NCI-H774 (cell line): ENCODE measurements around the gene SDCBP2.
"Not testable (repeated sequence)": the region's sequence is repeated elsewhere in the genome, so short reads cannot be mapped to it uniquely, and the experiment has no call there.

ENCODE experiments used
- DNase-seq: peaks from one replicate; lab custom pipeline; 2025; lab: John Stamatoyannopoulos, UW

SDCBP2 gene

DNA sequence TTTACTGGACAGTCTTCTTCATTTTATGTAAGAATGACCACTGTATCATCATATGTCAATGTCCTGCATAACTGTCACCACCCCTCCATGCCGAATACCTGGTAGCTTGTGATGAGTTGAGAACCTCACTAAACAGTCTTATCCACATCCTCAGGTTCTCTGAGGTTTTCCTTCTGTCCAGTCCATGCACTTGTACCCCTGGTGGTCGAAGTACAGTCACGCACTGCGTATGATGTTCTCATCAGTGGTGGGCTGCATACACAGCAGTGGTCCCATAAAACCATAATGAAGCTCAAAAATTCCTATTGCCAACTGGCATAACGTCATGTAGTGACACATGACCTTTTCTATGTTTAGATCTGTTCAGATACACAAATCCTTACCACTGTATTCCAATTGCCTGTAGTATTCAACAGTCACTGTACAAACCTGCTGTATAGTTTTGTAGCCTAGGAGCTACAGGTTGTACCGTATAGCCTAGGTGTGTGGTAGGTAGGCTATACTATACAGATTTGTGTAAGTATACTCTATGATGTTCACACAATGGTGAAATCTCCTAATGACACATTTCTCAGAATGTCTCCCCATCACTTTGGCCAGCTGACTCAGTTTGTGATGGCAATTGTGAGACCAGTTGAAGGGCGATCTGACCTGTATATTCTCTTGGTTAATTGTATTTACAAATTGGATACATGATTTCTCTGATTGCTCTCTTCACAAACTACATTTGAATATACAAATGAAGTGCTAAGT, 31.3 kb upstream of the SDCBP2 start:
- no peak for DNase-seq

DNA sequence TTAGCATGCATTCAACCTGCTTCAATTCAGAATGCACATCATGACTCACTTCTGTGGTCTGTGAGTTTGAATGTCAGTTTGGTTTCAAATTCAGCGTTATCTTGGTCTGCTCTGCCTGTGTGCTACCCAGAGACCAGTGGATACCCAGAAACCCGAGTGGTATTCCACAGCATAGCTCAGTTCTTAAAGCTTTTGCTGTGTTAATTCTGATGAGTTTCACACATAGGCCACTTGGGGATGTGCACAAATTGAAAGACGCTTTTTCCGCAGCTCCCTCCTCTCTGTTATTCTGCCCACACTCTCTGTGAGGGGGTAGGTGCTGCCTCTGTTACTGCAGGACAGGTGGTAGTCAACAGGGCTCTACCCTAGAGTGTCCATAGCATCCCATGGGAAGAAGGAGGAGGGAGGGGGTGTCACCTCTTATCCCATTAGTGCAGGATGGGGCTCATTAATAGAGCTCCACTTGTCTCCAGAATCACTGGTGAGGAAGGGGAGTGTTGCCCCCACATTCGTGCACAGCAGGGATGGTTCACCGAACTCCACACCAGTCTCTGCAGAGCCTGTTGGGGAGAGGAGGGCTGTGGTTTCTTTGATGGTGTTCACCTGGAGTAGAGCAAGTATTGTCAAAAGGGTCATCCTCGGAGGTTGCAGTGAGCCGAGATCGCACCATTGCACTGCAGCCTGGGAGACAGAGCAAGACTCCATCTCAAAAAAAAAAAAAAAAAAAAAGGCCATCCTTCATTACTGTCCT, 29.2 kb upstream of the SDCBP2 start:
- DNase-seq: no peak

DNA sequence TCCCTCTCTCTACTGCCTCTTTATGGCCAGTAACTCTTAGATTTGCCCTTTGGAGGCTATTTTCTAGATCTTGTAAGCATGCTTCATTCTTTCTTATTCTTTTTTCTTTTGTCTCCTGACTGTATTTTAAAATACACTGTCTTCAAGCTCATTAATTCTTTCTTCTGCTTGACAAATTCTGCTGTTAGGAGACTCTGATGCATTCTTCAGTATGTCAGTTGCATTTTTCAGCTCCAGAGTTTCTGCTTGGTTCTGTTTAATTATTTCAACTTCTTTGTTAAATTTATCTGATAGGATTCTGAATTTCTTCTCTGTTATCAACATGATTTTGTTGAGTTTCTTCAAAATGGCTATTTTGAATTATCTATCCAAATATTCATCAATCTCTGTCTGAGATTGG, 25.0 kb upstream of the SDCBP2 start:
- no peak for DNase-seq

DNA sequence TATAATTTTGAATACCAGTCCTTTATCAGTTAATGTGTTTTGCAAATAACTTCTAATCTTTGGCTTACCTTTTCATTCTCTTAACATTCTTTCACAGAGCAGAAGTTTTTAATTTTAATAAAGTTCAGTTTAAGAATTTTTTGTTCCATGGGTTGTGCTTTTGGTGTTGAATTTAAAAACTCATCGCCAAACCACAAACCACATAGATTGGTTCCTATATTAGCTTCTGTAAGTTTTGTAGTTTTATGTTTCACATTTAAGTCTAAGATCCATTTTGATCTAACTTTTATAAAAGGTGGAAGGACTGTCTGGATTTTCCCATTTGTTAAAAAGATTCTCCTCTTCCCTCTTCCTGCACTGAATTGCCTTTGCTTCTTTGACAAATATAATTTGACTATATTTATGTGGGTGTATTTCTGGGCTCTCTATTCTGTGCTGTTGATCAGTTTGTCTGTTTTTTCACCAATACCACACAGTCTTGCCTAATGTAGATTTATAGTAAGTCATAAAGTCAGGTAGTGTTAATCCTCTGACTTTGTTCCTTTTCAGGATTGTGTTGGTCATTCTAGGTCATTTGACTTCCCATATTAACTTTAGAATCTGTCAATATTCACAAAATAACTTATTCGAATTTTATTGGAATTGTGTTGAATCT, 17.5 kb upstream of the SDCBP2 start:
- DNase-seq: no peak

DNA sequence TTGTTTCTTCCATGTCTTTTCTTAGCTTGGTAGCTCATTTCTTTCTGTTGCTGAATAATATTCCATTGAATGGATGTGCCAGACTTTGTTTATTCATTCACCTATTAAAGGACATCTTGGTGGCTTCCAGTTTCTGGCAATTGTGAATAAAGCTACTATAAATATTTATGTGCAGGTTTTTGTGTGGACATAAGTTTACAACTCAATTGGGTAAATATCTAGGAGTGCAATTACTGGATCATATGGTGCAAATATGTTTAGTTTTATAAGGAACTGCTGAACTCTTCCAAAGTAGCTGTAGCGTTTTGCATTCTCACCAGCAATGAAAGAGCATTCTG, 16.8 kb upstream of the SDCBP2 start:
- DNase-seq: no peak

DNA sequence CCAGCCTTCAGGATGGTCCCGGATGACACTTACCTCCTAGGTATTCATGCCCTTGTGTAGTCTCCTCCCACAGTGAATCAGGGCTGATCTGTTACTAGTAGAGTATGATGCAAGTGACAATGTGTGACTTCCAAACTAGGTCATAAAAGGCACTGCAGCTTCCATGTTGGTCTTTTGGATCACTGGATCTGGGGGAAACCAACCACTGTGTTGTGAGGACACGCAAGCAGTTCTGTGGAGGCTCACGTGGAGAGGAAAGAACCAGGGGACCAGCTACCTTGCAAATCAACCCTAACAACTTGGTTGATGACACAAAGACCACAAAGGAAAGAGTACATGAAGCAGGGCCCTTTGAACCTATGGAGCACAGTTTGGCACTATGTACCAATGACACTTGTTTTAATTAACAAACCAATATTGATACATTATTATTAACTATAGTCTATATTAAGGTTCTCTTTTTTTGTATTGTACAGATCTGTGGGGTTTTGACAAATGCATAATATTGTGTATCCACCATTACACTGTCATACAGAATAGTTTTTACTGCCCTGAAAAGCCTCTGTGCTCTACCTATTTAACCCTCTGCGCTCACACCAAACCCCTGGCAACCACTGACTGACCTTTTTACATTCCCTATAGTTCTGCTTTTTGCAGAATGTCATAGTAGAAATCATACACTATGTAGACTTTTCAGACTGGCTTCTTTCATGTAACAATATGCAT, 16.3 kb upstream of the SDCBP2 start:
- no peak for DNase-seq

DNA sequence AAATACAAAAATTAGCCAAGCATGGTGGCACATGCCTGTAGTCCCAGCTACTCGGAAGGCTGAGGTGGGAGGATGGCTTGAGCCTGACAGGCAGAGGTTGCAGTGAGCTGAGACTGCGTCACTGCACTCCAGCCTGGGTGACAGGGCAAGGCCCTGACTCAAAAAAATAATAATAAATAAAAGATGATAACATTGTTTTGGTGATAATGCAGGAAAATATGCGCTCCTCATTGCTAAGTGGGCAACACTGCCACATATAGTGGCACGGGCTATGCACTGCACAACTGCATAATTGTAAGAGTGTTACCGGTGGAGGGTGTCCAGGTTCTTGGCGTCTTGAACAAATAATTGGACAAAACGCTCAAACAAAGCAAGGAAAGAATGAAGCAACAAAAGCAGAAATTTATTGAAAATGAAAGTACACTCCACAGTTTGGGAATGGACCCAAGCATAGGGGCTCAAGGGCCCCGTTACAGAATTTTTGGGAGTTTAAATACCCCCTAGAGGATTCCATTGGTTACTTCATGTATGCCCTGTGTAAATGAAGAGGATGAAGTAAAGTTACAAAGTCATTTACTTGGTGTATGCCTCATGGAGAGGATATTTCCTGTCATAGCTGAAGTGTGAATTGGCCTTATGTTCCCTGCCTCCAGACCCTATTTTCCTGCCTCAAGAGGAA, 14.6 kb upstream of the SDCBP2 start:
- DNase-seq: not testable (repeated sequence)

DNA sequence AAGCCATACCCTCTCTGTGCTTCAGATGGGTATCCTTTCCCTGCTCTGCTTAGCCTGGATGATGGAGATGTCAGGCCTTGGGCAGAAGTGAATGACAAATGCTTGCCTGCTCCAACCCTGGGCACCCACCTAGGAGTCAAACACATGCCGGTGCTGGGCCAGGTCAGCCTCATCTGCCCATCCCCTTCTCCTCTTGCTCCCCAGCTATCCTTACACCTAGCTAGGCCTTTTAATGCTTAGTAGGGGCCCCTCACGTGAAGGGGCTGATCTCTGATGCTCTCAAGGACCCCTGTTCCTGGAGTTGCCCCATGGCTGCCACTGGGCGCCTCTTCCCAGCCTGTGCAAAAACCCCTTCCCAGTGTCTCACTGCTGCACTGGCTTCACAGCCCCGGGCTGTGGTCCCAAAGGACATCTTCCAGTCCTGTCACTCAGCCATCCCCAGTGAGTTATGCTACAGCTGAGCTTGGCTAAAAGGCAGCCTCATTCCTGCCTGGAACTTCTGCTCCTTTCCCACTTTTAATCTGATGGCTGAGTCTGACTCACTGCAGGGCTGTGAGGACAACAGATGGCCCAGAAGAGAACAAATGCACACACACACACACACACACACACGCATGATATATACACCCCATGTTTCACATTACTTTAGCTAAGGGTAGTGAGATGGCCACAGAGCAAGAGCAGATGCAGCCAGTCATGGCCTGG, 12.8 kb upstream of the SDCBP2 start:
- no peak for DNase-seq

DNA sequence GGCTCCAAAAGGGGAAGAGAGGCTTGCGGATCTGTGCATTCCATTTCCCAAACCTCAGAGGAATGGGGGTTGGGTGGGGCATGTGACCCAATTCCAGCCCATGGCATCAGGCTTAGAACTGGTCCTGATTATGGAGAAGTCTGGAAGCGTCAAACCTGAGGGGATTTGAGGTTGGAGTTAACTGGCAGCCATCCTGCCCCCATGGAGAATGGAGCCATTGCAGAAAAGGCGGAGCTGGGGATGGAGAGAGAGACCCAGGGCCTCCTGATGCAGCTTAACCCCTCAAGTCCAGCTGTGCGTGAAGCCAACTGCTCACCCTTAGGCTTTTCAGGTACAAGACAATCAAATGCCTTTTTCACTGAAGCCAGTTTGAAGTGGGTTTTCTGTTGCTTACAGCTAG, 9.9 kb upstream of the SDCBP2 start:
- no peak for DNase-seq

DNA sequence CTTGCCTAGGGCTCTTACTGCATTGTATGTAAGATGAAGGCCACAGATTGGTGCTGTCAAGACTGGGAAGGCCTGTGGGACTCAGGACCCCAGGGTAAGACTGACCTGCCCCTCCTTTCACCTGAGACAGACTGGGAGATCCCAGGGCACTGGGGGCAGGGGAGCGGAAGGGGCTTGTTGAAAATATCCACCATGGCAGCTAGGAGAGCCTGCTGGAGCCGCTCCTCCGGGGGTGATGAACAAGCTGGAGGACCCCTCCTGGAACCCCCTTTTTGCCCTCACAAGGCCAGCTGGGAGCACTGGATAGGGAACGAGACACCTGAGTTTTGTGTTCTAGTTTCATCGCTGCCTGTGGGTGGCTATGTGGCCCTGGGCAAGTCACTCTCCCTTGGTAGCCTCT, 9.2 kb upstream of the SDCBP2 start:
- DNase-seq: no peak

DNA sequence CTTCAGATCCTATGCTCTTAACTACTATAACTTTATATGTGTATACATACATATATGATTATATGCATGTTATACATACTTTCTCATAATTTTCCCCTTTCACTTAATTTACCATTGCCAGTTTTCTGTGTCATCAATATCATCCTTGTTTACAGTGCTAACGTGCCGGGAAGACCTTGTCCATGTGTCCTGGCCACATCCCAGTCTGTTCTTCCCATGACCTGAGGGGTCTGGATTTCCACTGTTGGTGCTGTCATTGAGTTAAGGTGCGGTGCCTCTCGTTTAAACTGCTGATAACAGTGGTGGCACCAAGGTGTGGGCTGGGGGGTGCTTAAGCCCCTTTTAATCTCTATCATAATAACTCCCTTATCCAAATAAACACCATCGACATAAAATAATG, 8.5 kb upstream of the SDCBP2 start:
- DNase-seq: no peak

DNA sequence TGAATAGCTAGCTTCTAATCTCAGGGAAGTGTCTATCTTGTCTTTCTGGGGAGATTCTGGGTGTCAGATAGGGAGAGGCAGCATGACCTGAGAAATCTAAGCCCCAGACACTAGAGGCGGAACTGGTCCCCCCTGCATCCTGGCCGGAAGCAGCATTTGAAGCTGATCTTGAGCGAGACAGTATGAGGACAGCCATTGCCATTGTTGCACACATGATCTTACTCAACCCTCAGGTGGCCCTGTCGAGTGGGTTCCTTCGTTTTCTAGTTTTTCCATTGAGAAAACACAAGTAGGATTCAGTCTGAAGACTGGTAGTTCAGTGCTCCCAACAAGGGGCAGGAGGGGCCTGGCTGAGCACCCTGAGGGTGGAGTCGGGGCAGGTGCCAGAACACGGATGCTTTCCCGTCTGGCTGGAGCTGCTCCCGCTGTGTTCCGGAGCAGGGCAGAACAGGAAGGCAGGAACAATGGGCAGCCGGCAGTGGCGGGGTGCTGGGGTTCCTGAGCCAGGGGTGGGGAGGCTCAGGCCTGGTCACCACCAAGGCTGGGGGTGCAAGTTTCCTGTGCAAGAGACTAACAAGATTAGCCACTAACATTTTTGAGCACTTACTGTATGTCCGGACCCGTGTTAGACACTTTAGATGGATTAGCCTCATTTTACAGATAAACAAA, 7.9 kb upstream of the SDCBP2 start:
- peak; percentile 38 for DNase-seq

DNA sequence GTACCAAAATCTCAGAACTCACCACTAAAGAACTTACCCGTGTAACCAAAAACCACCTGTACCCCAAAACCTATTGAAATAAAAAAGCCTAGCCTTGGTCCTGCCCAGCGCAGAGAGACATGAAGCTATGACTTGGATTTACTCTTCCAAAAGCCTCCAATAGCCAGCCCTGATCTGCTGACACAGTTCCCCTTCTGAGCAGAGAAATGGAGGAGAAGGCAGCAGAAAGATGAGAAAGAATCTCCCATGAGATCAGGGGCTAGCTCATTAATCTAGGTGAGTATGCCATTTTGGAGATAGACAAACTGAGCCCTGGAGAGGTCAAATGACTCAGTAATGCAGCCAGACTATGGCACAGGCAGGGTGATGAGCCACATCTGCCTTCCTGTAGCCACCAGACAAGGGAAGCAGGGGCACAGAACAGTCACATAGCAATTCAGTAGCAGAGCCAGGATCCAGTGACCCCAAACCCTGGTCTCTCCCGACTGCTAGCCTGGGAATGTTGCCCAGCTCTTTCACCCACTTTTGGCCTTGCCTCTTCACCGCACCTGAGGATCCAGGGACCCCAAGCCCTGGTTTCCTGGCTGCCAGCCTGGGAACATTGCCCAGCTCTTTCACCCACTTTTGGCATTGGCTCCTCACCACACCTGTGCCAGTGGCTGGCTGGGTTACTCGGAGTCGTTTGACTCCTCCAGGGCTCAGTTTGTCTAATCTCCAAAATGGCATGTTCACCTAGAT, 7.2 kb upstream of the SDCBP2 start:
- no peak for DNase-seq

DNA sequence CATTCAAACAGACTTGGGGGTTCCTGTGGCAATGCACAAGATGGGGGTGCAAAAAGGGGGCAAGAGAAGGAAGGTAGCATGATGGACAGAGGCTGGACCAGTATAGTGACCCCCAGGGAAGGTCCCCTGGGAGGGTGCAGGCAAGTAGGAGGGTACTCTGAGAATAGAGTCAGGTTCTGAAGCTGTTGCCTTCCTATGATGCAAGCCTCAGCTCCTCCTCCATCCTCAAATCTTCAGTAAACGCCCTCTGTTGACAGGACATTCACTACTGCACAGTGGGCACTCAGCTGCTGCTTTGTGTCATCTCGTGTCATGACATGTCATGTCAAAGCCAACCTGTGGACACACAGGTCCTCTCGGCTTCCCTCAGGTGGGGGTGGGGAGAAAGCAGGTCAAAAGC, 5.8 kb upstream of the SDCBP2 start:
- DNase-seq: no peak

DNA sequence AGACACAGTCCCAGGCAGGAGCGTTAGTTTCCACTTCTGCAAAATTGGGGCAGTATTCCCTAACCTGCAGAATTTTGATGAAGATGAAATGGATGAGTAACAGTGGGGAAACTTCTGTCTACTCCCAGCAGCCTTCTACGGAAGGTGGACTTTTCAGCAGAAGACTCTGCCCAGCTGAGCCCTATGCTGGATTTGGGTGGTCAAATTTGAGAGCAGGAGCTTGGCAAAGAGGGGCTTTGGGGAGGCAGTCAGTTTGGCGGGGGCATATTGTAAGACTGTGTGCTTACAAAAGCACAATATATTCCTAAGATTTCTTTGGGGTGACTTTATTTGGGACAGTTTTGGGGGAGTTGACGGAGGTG, 5.4 kb upstream of the SDCBP2 start:
- no peak for DNase-seq

DNA sequence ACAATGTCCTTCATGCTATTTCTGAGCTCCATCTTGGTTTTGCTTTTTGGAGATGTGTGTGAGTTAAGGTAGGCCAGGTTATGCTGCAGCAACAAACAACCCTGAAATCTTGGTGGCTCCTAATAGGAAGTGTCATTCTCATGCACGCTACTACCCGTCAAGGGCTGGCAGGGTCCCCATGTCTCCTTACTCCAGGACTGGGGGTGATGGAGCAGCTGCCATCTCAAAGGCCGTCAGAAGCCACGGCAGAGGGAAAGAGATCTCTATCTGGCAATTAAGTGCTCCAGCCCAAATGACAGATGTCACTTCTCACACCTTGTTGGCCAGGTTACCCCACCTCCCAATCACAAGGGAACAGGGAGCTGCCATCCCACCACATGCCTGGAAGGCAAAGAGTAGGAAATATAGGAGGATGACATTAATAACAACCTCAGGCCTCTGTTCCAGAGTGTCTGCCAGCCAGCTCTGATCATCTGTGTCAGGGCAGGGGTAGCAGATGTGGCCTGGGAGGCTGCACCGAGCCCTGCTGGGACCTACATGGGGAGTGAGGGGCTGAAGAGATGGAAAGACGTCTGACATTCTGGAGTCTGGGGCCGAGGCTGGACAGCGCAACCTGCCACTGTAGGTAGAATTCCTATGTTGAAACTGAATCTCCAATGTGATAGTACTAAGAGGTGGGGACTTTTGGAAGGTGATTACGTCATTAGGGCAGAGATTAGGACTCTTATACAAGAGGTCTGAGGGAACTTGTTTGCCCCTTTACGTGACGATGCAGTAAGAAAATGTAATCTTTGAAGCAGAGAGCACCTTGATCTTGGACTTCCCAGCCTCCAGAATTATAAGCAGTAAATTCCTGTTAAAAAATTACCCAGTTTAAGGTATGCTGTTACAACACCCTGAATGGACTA, 4.8 kb upstream of the SDCBP2 start:
- no peak for DNase-seq

DNA sequence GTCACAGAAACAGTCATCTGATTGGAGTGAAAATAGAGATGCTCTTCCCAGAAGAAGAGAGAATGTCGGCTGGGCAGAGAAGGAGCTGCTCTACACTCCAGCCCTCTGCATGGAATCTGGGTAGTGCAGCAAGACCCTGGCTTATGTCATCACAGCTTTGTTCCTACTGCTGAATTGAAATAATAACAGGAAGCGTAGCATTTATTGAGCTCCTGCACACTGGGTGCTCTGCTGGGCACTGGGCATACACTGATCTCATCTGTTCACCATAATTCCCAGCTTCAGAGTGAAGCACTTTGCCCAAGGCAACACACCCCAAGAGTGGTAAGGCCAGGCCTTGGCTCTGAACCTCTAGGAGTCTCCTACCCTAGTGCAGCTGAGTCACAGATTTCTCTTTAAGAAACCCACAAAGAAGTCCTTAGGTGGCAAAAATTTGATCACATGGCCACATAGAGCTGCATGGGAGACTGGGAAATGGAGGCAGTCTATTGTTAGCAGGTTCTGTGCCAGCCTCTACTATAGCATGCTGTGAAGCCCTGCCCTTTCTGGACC, 3.9 kb upstream of the SDCBP2 start:
- no peak for DNase-seq

DNA sequence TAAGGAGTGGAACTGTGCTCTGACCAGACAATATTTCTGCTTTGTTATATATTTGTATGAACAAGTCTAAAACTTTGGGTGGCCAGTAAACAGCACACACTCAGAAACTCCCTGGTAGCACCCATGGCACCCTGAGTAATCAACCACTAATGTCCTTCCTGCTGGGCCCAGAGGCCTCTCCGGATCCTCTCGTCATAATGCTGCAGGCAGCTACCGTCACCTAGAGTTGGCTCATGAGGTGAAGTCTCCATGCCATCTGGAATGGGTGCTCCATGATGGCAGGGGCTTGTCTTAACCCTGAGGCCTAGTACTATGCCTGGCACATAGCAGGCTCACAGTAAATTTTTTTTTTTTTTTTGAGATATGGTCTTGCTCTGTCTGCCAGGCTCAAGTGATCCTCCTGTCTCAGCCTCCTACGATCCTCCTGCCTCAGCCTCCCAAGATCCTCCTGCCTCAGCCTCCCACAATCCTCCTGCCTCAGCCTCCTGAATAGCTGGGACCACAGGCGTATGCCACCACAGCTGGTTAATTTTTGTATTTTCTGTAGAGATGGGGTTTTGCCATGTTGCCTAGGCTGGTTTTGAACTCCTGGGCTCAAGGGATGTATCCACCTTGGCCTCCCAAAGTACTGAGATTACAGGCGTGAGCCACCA, 3.0 kb upstream of the SDCBP2 start:
- no peak for DNase-seq
